HL-60/S4 (cell line): ENCODE measurements around the gene PPDPF.
"Not testable (repeated sequence)": the region's sequence is repeated elsewhere in the genome, so short reads cannot be mapped to it uniquely, and the experiment has no call there.

Experiments
- in situ Hi-C: fragments of 300-500 bp; cut with MboI; formaldehyde crosslinking; loops from 2 replicates; pipeline ENCODE4 v1.14.3; 2022; ENCODE audit warnings: low sequenced_read_pairs

The PPDPF gene

DNA sequence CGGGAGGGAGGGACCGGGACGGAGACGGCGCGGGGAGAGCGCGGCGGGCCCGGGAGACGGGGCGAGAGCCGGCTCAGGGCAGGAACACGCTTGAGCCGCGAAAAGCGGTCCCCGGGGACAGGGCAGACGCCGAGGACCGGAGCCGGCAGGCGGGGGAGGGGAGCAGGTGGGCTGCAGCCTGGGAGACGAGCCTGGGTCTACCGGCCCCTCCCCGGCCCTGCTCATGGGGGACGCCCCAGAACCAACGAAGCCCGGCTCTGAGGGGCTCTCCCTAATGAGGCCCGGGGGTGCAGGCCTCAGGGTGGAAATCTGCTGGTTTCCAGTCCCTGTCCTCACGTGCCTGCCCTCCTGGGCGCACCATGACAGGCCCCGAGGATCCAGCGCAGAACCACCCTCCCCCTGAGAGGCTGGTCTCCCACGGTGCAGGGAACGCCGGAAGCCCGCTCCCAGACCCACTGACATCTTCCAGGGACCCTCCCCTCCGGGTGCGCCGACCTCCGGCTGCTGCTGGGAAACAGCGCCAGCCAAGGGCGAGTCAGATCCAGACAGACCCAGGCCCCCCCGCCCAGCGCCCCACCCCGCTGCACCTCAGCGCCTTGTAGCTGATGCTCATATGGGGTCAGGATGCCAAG lies 21.1 kb upstream of the PPDPF start:
- in situ Hi-C loops = no loop called here

DNA sequence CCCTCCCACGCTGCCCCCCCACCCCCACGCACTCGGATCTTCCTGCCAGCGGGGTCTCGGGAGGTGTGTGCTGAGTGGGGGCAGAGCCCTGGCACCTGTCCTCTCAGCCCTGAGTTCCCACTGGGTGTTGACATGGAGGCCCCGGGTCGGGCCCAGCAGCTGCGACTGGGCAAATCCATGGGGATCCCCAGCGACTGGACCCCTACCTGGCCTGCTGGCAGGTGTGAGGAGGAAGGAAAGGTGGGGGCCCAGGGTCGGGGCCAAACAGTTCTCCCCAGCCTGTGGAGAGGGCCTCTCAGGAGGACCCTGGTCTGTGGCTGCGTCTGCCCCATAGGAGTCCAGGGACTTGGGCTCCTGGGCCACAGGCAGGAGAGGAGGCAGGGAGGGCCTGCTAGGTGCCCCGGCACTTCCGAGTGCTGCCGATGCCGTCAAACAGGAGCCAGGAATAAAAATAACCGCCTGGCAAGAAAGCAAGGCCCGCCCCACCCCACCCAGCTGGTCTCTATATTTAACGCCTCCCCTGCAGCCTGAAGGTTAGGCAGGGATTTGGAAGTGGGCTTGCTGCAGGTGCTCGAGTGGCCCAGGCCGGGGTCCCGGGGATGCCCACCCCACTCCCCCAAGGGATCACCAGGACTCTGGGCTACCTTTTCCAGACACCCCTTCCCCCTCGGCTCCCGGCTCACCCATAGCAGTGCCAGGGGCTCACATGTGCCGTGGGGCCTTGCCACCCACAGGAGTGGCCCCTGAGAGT lies 20.2 kb upstream of the PPDPF start:
- in situ Hi-C loops = no loop called here

DNA sequence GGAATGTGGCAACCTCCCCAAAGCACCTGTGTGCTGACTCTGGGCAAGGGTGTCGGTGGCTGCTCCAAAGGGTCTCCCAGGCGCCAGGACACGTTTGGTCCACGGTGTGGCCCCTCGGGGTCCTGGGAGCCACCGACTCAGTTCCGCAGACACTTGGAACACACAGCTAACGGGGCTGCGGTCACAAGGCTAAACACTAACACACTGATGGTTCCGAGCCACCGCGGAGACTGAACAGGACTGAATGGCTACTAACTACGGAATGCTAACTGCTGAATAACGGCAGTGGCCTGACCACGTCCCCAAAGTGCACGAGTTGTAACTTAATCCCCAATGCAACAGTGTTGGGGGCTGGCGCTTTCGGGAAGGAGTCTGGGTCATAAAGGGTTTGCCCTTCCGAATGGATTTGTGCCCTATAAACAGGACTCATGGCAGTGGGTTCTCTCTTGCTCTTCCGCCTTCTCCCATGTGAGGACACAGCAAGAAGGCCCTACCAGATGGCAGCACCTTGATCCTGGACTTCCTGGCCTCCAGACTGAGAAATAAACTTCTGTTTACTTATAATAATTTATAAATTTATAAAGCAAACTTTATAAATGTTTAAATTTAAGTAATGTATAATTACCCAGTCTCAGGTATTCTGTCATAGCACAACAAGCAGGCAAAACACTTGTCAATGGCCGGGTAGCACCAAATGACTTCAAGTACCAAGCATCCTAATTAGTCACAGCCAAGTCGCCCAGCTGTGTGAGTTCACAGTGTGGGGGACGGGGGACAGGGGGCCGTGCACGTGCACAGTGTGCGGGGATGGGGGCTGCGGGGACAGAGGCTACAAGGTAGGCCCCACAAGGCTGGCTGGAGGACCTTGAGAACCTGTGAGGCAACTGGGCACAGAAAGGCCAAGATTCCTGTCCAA lies 19.4 kb upstream of the PPDPF start:
- in situ Hi-C loops = no loop called here

DNA sequence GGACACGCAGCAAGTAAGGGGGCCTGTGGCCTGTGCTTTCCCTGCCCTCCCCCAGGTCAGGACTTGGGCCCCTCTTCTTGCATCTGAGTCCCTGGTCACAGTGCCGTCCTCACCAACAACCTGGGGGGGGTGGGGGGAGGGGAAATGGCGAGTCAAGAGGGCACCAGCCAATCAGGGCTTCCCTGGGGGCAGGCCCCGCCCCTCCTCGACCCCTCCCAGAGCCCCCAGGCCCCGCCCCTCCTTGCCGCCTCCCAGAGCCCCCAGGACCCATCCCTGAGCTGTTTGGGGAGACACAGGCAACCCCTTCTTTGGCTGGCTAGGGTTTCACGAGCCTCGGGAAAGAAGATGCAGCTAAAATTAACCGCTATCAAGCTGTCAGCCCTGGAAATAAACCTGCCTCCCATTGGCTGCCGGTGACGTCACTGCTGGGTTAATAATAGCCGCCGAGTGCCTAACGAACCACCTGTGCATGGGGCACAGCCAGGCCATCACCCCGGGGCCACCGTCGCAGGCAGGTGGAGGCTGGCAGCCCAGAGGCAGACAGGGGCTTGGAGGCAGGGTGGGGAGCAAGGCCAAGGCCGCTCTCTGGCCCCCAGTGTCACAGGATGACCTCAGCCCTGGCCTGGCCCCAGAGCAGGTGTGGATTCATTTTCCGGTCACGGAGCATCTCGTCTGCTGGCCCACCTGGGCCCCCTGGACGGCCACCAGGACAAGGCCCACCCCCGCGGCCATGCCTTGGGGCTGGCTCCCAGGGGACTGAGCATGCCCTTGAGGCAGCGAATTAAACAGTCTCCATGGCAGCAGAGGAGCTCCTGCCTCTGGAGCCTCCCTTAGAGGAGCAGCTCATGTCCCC lies 18.5 kb upstream of the PPDPF start:
- in situ Hi-C loops = no loop called here

DNA sequence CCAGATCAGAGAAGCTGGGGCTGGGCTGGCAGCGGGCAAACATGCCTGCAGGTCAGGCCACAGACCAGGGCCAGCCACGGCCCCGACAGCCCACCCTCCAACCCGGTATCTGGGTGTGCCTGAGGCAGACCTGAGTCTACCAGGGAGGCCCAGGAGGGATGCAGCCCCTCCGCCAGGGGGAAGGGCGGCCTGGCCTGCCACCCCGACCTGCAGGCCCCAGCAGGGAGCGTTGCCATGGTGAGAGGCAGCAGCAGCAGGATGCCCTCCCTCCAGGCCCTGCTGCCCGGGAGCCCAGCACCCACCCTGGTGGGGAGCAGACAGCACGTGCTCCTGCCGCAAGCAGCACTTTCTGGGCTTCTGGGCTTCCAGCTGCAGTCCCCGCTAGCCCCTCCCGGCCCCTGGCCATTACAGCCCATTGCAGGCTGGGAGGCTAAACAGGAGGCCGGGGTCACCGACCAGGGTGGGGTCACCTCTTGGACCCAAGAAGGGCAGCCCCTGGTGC lies 17.8 kb upstream of the PPDPF start:
- in situ Hi-C loops = no loop called here

DNA sequence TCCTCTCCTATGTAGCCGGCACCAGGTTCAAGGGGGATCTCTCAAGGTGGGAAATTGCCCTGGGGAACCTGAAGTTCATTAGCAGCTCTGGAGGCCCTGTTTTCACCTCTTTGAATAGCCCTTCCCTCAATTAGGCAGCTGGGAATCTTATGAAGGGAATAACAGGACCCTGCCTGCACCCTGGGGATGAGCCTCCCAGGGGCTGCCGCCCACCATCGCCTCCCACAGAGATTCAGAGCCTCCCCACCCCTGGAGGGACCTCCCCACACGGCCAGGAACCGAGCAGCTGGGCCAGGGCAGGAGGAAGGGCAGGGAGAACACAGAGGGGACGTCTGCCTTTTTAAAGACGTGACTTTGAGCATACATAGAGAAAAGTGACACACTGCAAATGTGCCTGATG lies 17.0 kb upstream of the PPDPF start:
- in situ Hi-C loops = no loop called here

DNA sequence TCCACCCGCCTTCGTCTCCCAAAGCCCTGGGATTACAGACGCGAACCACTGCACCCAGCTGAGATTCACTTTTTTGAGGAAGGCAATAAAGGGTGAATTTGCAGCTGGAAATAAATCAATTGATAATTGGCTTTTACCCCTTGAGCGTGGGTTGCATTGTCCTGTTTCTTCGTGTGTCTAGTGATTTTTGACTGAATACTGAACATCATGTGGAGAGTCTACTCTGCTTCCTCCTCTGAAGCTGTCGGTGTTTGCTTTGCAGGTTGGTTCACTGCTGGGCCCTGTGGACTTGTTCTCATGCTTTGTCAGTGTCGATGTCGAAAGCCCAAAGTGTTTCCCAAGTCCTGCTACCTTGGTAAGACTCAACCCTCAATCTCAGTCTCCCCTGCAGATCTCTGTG lies 15.9 kb upstream of the PPDPF start:
- in situ Hi-C loops = no loop called here

DNA sequence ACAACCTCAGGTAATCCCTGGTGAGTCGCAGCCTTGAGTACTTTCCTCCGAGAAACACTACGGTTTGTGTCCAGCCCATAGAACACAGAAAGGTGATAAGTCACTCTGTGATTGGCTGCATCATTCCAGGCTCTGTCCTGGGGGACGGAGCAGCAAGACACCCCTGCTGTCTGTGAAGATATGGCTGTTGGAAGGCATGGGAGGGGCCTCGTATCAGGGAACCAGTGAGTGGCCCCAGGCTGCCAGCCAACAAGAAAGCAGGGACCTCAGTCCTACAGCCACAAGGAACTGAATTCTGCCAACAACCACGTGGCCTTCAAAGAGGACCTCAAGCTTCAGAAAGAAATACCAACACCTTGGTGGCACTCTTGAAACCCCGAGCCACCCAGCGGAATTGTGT lies 15.3 kb upstream of the PPDPF start:
- in situ Hi-C loops = no loop called here

DNA sequence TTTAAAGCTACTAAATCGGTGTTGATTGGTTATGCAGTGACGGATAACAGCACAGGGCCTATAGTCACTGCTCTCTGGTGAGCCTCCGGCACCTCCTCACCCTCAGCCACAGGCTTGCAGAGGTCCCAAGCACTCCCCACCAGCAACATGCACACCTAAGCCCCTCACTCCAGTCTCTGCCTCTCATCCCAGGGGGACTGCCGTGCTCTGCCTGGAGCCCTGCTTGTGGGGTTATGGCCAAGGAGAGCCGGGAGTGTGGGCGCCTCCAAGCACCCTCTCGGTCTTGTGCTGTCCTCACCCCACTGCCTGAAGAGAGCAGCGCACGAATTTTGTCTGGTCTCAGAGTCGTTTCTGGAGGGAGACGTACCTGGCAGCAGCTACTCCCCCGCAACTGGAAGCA lies 14.8 kb upstream of the PPDPF start:
- in situ Hi-C loops = no loop called here

DNA sequence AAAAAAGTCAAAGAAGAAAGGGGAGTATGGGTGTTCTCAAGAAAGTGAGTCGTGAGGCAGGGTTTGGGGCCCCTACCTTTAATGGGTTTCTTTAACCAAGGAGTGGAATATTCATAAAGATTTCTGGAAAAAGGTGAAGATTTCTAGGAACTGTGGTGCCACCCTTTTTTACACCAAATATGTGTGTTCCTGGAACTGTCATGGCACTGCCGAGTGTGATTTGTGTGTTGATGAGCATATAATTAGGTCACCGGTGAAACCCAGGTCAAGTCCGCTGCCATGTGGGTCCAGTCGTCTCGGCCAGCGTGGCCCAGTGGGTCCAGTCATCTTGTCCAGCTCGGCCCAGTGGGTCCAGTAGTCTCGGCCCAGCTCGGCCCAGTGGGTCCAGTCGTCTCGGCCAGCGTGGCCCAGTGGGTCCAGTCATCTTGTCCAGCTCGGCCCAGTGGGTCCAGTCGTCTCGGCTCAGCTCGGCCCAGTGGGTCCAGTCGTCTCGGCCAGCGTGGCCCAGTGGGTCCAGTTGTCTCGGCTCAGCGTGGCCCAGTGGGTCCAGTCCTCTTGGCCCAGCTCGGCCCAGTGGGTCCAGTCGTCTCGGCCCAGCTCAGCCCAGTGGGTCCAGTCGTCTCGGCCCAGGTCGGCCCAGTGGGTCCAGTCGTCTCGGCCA lies 13.4 kb upstream of the PPDPF start:
- in situ Hi-C loops = no loop called here

DNA sequence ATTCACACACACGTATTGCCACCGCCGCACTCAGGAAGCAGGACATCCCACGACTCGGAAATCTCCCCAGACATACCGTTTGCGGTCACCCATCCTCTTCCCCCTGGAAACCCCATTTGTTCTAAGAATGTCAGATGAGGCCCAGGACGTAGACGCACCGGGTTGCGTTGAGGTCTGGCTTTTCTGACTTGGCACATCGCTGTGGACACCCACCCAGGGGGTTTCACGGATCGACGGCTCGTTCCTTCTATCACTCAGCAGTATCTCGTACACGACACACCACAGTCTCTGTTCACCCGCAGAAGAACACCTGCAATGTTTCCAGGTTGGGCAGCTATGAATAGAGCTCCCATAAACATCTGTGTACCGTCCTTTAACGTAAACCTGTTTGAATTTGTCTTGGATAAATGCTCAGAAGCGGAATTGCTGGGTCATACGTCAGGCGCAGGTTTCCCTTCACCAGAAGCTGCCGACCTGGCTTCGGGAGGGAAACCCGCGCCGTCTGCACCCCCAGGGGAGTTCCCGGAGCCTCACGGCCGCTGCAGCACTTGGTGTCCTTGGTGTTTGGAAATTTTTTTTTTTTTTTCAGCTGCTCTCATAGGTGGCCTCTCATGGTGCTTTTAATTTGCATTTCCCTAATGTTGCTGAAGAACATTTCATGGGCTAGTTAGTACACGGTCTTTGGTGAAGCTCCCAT lies 12.3 kb upstream of the PPDPF start:
- in situ Hi-C loops = no loop called here

DNA sequence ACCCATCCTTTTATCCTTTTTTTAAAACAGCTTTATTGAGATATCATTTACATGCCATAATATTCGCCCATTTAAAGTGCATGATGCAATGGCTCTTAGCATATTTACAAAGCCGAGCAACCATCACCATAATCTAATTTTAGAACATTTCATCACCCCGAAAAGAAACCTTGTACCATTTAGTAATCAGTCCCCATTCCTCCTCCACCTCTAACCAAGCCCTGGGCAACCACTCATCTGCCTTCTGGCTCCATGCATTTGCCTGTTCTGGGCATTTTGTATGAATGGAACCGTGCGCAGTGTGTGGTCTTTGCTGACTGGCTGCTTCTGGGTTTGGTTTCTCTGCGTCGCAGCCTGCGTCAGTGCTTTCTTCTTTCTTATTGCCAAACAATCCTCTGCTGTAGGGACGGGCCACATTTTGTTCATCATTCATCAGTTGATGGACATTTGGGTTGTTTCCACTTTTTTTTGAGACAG lies 11.4 kb upstream of the PPDPF start:
- in situ Hi-C loops = no loop called here

DNA sequence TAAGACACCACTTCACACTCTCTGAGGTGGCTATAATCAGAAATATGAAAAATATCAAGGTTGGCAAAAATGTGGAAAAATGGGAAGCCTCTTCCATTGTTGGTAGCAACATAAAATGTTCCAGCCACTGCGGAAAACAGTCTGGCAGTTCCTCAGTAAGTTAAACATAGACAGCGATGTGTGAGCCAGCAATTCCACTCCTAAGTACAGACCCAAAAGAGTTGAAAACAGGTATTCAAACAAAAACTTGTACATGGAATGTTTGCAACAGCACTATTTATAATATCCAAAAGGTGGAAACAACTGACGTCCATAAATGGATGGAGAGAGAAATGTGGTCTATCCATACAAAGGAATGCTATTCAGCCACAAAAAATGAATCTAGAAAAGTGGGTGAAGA lies 7.4 kb upstream of the PPDPF start:
- in situ Hi-C loops = no loop called here

DNA sequence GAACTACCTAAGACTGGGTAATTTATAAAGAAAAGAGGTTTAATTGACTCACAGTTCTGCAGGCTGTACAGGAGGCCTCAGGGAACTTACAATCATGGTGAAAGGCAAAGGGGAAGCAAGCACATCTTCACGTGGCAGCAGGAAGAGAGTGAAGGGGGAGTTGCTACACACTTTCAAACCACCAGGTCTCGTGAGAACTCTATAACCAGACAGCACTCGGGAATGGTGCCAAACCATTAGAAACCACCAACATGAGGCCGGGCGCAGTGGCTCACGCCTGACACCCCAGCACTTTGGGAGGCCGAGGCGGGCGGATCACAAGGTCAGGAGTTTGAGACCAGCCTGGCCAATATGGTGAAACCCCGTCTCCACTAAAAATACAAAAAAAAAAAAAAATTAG lies 6.0 kb upstream of the PPDPF start:
- in situ Hi-C loops = not testable (repeated sequence)

DNA sequence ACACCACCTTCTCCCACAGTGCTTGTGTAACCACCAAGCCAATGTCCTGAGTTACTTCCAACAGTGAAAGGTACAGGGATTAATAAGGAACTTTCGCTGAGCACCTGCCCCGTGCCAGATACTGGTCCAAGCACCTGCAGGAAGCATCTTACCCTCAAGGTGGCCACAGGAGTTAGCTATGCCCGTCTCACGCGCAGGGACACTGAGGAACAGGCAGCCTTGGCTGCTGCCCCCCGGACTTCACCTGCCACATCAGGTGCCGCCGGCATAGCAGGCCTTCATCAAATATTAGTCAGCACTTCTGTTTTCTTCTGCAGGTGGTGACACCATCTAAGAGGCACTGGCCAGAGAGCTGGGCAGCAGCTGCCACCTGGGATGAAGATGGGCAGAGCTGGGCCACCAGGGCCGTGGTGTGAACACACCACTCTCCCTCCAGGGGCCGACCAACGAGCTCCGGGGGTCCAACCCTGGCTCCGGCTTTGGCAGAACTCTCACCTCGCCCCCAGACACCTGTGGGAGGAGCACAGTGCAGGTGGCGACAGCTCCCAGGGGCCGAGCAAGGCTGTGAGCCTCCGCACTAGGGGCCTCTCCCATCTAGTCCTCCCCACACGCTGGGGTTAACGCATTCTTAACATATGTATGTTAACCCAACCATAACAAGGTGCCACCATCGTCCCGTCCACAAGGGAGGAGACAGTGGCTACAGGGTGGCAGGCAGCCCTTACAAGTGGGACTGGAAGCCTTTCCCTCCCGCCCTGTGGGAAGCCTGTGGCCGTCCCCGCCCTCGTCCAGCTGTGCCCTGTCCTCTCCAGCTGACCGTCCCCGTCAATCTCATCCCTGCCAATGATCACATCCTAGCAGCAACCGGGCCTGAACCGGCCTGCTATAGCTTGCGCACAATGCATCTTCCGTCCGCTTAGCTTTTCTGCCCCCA lies 2.9 kb upstream of the PPDPF start:
- in situ Hi-C loops = no loop called here

DNA sequence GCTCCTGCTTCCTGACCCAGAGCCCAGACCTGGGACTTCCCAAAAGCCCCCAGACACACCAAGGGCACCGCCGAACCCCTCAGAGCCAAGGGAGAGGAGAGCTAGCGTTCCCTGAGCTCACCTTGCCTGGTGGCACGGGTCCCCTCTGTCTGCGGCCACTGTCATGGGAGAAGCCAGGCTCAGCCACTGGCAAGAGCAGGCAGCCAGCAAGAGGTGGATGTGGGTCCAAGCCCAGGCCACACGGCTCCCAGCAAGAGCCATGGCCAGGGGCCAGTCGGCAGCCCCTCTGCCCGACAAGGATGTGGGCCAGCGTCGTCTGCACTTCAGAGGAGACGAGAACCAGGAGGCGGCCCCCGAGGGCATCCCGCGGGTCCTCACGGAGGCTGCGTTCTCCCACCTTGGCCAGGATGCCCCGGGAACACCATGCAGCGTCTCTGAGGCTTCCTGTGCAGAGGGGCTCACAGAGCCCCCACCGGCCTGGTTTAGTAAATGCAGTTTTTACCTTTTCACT lies 2.2 kb upstream of the PPDPF start:
- in situ Hi-C loops = no loop called here

DNA sequence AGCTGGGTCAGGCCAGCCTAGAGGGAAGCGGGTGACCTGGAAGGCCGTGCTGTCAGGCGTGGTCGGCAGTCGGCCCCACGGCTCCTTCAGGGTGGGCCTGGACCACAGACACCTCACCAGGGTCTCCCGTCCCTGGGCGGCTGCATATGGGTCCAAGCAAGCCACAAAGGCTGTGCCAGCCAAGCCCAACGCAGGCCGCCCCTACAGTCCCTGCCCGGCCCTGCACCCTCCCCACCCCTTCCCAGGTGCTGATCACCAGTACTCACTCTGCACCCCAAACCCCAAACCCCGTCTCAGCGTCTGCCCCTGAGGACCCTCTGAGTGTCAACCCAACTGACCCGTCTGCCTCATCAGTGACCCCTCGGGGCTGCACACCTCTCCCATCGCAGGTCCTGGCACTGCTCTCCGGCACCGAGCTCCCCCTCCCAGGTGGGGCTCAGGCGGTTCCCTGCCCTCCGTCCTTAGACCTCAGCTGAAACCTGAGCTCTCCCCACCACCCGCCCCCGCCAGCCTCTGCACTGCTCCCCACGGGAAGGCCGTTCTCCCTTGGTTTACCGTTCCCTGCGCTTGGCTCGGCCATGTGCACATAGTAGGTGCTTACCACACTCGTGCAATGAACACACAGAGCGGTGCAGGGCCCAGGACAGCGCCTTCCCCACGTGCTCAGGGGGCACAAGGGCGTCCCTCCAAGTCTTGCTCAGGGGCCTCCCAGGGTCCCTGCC lies 1.5 kb upstream of the PPDPF start:
- in situ Hi-C loops = no loop called here
